Neural cell (in vitro differentiated cells): Measurements from ENCODE around the gene IQCH. TPM values are rescaled to one million over a fixed set of nuclear protein-coding genes. Genes with fewer than 3 reads are reported as not detected.

ENCODE experiments used
- H2AFZ ChIP-seq: fragments of 200-600, 300-800 bp; sonication (generic), shearing (Covaris generic); 2 replicates; pipeline ENCODE4 v1.6.0; 2014; ENCODE audit warnings: low read depth, mild to moderate bottlenecking, antibody characterized with exemption, low read length, moderate library complexity
- H3F3A ChIP-seq: fragments of 200-600 bp; shearing (Covaris generic); 2 replicates; pipeline ENCODE4 v1.6.1; 2016; ENCODE audit warnings: mild to moderate bottlenecking, moderate library complexity, mixed read lengths, antibody characterized with exemption, low read length; ENCODE audit not compliant: insufficient read depth, poor library complexity, severe bottlenecking
- H3K27ac ChIP-seq: fragments of 200-600, 300-800 bp; sonication (generic), shearing (Covaris generic); 2 replicates; pipeline ENCODE4 v1.5.1; 2014; ENCODE audit warnings: mild to moderate bottlenecking, low read length, moderate library complexity
- H3K27me3 ChIP-seq: fragments of 300-800, 200-600 bp; sonication (generic), shearing (Covaris generic); 2 replicates; pipeline ENCODE4 v1.6.0; 2014; ENCODE audit warnings: mild to moderate bottlenecking, low read depth, low read length, moderate library complexity; ENCODE audit not compliant: insufficient read depth
- H3K36me3 ChIP-seq: fragments of 300-800, 200-600 bp; sonication (generic), shearing (Covaris generic); 2 replicates; pipeline ENCODE4 v1.5.1; 2014; ENCODE audit warnings: mild to moderate bottlenecking, antibody characterized with exemption, low read length, moderate library complexity; ENCODE audit not compliant: insufficient read depth
- H3K4me2 ChIP-seq: fragments of 300-800, 200-600 bp; sonication (generic), shearing (Covaris generic); 2 replicates; pipeline ENCODE4 v1.6.0; 2014; ENCODE audit warnings: mild to moderate bottlenecking, low read length
- H3K4me3 ChIP-seq: fragments of 300-800, 200-600 bp; sonication (generic), shearing (Covaris generic); 2 replicates; pipeline ENCODE4 v1.5.1; 2014; ENCODE audit warnings: mild to moderate bottlenecking, low read length, moderate library complexity
- H3K79me2 ChIP-seq: fragments of 200-600 bp; shearing (Covaris generic); replicated peaks from 2 replicates; pipeline ENCODE4 v1.6.0; 2014; ENCODE audit warnings: mild to moderate bottlenecking, low read length, moderate library complexity; ENCODE audit not compliant: insufficient read depth
- H3K9ac ChIP-seq: fragments of 300-800, 200-600 bp; sonication (generic), shearing (Covaris generic); 2 replicates; pipeline ENCODE4 v1.6.1; 2016; ENCODE audit warnings: mild to moderate bottlenecking, low read length, mixed read lengths
- H3K9me2 ChIP-seq: fragments of 200-600 bp; shearing (Covaris generic); 2 replicates; pipeline ENCODE4 v1.6.1; 2016; ENCODE audit warnings: mild to moderate bottlenecking, low read length, mixed read lengths; ENCODE audit not compliant: insufficient read depth
- H3K9me3 ChIP-seq: fragments of 200-600, 300-800 bp; sonication (generic), shearing (Covaris generic); 2 replicates; pipeline ENCODE4 v1.6.1; 2016; ENCODE audit warnings: mild to moderate bottlenecking, mixed run types, low read length, moderate library complexity, mixed read lengths
- H4K20me1 ChIP-seq: fragments of 200-600 bp; shearing (Covaris generic); 2 replicates; pipeline ENCODE4 v1.6.1; 2016; ENCODE audit warnings: mild to moderate bottlenecking, mixed run types; ENCODE audit not compliant: insufficient read depth
- CTCF ChIP-seq: fragments of 450-650 bp; IDR thresholded peaks from 2 replicates; pipeline ENCODE4 v1.5.1; 2014; ENCODE audit warnings: antibody characterized with exemption, mild to moderate bottlenecking, moderate library complexity; ENCODE audit not compliant: poor library complexity, severe bottlenecking
- EP300 ChIP-seq: fragments of 450-650 bp; conservative IDR thresholded peaks from 2 replicates; pipeline ENCODE4 v1.6.1; 2014; ENCODE audit warnings: antibody characterized with exemption, mild to moderate bottlenecking, moderate library complexity; ENCODE audit not compliant: poor library complexity, severe bottlenecking
- EZH2 ChIP-seq: fragments of 200-600, 300-800 bp; shearing (Covaris generic), sonication (generic); IDR thresholded peaks from 2 replicates; pipeline ENCODE4 v1.6.1; 2014; ENCODE audit warnings: antibody characterized with exemption, low read length, borderline replicate concordance, mild to moderate bottlenecking; ENCODE audit not compliant: insufficient read depth, poor library complexity, severe bottlenecking
- MXI1 ChIP-seq: fragments of 450-650 bp; conservative IDR thresholded peaks from 2 replicates; pipeline ENCODE4 v1.6.1; 2014; ENCODE audit warnings: antibody characterized with exemption, mild to moderate bottlenecking; ENCODE audit not compliant: poor library complexity, severe bottlenecking
- POLR2AphosphoS5 ChIP-seq: IDR thresholded peaks from 2 replicates; pipeline ENCODE4 v1.6.1; 2012
- RAD21 ChIP-seq: fragments of 450-650 bp; conservative IDR thresholded peaks from 2 replicates; pipeline ENCODE4 v1.6.1; 2014; ENCODE audit warnings: antibody characterized with exemption, mild to moderate bottlenecking, moderate library complexity
- REST ChIP-seq: IDR thresholded peaks from 2 replicates; pipeline ENCODE4 v1.6.1; 2012; ENCODE audit warnings: borderline replicate concordance
- SMC3 ChIP-seq: fragments of 450-650 bp; conservative IDR thresholded peaks from 2 replicates; pipeline ENCODE4 v1.6.1; 2014; ENCODE audit warnings: antibody characterized with exemption, mild to moderate bottlenecking, moderate library complexity; ENCODE audit not compliant: poor library complexity
- TAF1 ChIP-seq: IDR thresholded peaks from 2 replicates; pipeline ENCODE4 v1.6.1; 2012; ENCODE audit warnings: low read depth
- polyA plus RNA-seq: library from polyadenylated mRNA; depleted of rRNA; stranded (reverse); fragments of >200 nt; gene quantifications from 2 replicates; pipeline ENCODE4 v1.2.3, GENCODE V29; 2014

Gene IQCH
- polyA plus RNA-seq, 1 donor from 2014 or later = 2.8 TPM

- no peak for TF ChIP-seq REST
- no peak for TF ChIP-seq EP300
These were observed 88.6 kb downstream of the IQCH start (continued) for GRCh38 chr15:67343206-67343605.

- Histone ChIP-seq H3K9ac (no peak overlapping the region), H3K27me3 (no peaks in the 10 kb centered on the region), H3K4me2 (no peak overlapping the region), H3K9me2 (no peaks in the 10 kb centered on the region), H2AFZ (no peak overlapping the region), H3K79me2 (no peaks in the 10 kb centered on the region), H4K20me1 (no peaks in the 10 kb centered on the region), H3K9me3 (peaks cover 3% of the 10 kb centered on the region), H3F3A (no peaks in the 10 kb centered on the region), H3K4me3 (no peak overlapping the region), H3K36me3 (no peaks in the 10 kb centered on the region), H3K27ac (no peak overlapping the region)
- TF ChIP-seq TAF1 (no peak), RAD21 (no peak), EZH2 (no peak), REST (no peak), POLR2AphosphoS5 (no peak), SMC3 (no peak), CTCF (no peak), MXI1 (no peak), EP300 (no peak)
These were observed 95.0 kb downstream of the IQCH start for GRCh38 chr15:67349634-67350033.
